Nephron (organoid): Measurements from ENCODE around the gene STAB2.
A peak's percentile ranks its signal among the peaks of the same experiment; 100 is the strongest.

Experiments used
- H3K27ac Mint-ChIP-seq, 3 experiments: 2 replicates each; pipeline ENCODE4 v1.8.0; 2020; ENCODE audit warnings: mixed read lengths in 3 of 3, mild to moderate bottlenecking in 2 of 3, moderate library complexity in 1 of 3
- H3K27me3 Mint-ChIP-seq: 2 replicates; pipeline ENCODE4 v1.8.0; 2021; ENCODE audit warnings: low read depth, mild to moderate bottlenecking, moderate library complexity, mixed read lengths
- H3K36me3 Mint-ChIP-seq: 2 replicates; pipeline ENCODE4 v1.8.0; 2020; ENCODE audit warnings: low read depth, mixed read lengths
- H3K4me1 Mint-ChIP-seq: 2 replicates; pipeline ENCODE4 v1.8.0; 2020; ENCODE audit warnings: mixed read lengths
- H3K4me3 Mint-ChIP-seq, 3 experiments: 2 replicates each; pipeline ENCODE4 v1.8.0; 2020; ENCODE audit warnings: mild to moderate bottlenecking in 3 of 3, mixed read lengths in 3 of 3, moderate library complexity in 2 of 3
- H3K9me3 Mint-ChIP-seq: 2 replicates; pipeline ENCODE4 v1.8.0; 2020; ENCODE audit warnings: mixed read lengths
- TF ChIP-seq, protein P1 (sequence below), 3 experiments: fragments of 200-600 bp; sonication (generic); IDR thresholded peaks; one replicate each; pipeline ENCODE4 v1.5.0; 2021; ENCODE audit warnings: antibody characterized with exemption in 3 of 3; ENCODE audit not compliant: unreplicated experiment in 3 of 3

Gene STAB2

DNA sequence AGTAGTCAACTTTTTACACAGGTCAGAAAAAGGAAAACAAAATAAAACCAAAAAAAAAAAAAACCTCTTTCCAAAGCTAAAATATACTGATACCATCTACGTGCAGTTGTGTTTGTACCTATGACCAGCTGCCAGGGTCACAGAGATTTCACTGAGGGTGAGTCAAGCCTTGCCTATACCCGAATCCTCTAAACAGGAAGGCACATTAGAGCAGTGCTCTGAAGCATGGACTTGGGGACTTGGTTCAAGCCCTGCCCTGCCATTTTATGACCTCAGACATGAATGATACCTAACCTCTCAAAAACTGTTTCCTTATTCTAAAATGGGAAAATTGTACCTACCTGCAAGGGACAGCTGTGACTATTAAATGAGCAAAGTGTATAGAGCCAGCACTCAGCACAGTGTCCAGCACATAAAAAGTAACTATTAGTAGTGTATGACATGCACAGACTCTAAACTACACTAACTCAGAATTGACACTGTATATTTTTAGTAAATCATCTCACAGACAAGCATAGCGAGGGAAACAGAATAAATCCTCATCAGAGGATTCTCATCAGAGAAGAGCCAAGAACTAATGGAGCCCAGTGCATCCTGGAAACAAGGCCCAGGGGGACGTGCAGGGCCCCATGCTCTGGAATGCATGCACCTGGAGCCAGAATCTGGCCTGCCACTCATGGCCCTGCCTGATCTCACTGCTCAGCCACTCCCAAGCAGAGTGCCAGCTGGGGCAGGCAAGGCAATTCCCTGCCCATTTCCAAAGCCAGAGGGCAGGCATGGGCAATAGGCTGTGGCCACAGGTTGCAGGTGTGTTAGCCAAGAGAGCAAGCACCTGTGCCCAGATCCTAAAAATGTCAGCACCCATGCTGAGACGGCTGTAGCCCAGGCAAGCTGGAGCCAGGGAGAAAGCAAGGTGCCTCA lies 196.9 kb downstream of the STAB2 start:
- Mint-ChIP-seq H3K4me1 (peaks cover 13% of the 10 kb centered on the region), H3K36me3 (peaks cover 19% of the 10 kb centered on the region), H3K27ac (peak overlapping the region; percentile 19 to 52 (median 26)), H3K9me3 (no peaks in the 10 kb centered on the region), H3K27me3 (no peaks in the 10 kb centered on the region), H3K4me3 (no peak overlapping the region)
- TF ChIP-seq, protein P1, sequence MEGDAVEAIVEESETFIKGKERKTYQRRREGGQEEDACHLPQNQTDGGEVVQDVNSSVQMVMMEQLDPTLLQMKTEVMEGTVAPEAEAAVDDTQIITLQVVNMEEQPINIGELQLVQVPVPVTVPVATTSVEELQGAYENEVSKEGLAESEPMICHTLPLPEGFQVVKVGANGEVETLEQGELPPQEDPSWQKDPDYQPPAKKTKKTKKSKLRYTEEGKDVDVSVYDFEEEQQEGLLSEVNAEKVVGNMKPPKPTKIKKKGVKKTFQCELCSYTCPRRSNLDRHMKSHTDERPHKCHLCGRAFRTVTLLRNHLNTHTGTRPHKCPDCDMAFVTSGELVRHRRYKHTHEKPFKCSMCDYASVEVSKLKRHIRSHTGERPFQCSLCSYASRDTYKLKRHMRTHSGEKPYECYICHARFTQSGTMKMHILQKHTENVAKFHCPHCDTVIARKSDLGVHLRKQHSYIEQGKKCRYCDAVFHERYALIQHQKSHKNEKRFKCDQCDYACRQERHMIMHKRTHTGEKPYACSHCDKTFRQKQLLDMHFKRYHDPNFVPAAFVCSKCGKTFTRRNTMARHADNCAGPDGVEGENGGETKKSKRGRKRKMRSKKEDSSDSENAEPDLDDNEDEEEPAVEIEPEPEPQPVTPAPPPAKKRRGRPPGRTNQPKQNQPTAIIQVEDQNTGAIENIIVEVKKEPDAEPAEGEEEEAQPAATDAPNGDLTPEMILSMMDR (IDR thresholded peaks at IDR 0.05; ENCODE audit: unreplicated experiment in 3 of 3) = no peak

- no peak overlapping the region for H3K4me3 Mint-ChIP-seq
- H3K27ac Mint-ChIP-seq = peak overlapping the region; percentile 69 to 87 (median 83)
- H3K4me1 Mint-ChIP-seq = peaks cover 6% of the 10 kb centered on the region
- no peaks in the 10 kb centered on the region for H3K27me3 Mint-ChIP-seq
- H3K36me3 Mint-ChIP-seq = peaks cover 10% of the 10 kb centered on the region
- no peaks in the 10 kb centered on the region for H3K9me3 Mint-ChIP-seq
- TF ChIP-seq, protein P1 (IDR thresholded peaks at IDR 0.05; ENCODE audit: unreplicated experiment in 3 of 3) = no peak
Measured at GRCh38 chr12:103785243-103786031, 198.4 kb downstream of the STAB2 start.

DNA sequence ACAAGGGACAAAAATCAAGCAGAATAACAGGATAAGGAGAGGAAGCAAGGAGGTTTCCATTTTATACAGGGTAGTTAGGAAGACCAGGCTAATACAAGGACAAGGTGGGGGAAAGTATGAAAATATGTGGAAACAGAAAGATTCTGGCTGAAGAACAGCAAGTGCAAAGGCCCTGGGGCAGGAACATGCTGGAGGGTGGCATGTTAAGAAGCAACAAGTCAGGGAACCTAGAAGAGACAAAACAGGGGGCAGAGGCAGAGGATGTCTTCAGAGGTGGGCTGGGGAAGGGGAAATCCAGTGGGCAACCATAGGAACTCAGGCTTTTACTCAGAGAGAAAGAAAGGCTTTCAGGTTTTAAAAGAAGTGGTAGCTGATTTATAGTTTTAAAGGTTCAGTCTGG lies 199.1 kb downstream of the STAB2 start:
- TF ChIP-seq, protein P1 (IDR thresholded peaks at IDR 0.05; ENCODE audit: unreplicated experiment in 3 of 3) = no peak
- H3K9me3 Mint-ChIP-seq = no peaks in the 10 kb centered on the region
- peaks cover 10% of the 10 kb centered on the region for H3K36me3 Mint-ChIP-seq

DNA sequence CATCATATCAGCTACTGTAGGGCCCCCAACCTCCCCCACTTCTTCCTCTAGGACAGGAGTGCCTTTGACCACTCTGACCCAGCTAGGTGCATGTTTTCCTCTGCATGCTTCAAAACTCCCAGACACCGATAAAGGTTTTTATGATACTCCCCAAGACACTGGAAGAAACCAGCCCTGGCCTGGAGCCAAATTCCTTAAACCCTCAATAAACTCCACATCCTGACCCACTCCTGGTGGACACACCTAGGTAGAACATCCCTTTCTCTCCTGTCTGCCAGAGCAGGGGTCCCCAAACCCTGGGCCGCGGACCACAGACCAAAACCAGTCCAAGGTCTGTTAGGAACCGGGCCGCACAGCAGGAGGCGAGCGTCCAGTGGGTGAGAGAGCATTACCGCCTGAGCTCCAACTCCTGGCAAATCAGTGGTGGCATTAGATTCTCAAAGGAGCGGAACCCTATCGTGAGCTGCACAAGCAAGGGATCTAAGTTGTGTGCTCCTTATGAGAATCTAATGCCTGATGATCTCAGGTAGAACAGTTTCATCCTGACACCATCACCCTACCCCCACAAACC lies 204.4 kb downstream of the STAB2 start:
- Mint-ChIP-seq H3K4me3 (no peak overlapping the region), H3K36me3 (peaks cover 8% of the 10 kb centered on the region), H3K9me3 (no peaks in the 10 kb centered on the region), H3K27me3 (no peaks in the 10 kb centered on the region), H3K4me1 (peaks cover 5% of the 10 kb centered on the region), H3K27ac (no peak overlapping the region)
- TF ChIP-seq, protein P1 (IDR thresholded peaks at IDR 0.05; ENCODE audit: unreplicated experiment in 3 of 3) = no peak

More for the DNA sequence above, 199.1 kb downstream of the STAB2 start:
- H3K27ac Mint-ChIP-seq = peak overlapping the region in 2 of 3 experiments; percentile 69 to 83
- H3K27me3 Mint-ChIP-seq = no peaks in the 10 kb centered on the region
- peaks cover 6% of the 10 kb centered on the region for H3K4me1 Mint-ChIP-seq
- no peak overlapping the region for H3K4me3 Mint-ChIP-seq

- Mint-ChIP-seq H3K36me3 (peaks cover 12% of the 10 kb centered on the region), H3K9me3 (no peaks in the 10 kb centered on the region), H3K4me3 (no peak overlapping the region), H3K27ac (peak overlapping the region in 1 of 3 experiments; percentile 6), H3K4me1 (peaks cover 5% of the 10 kb centered on the region), H3K27me3 (peaks cover 4% of the 10 kb centered on the region)
- TF ChIP-seq, protein P1 (IDR thresholded peaks at IDR 0.05; ENCODE audit: unreplicated experiment in 3 of 3) = no peak
Measured at GRCh38 chr12:103793046-103793445, 206.0 kb downstream of the STAB2 start.
